Measurements from ENCODE around the gene SPON2.

Gene SPON2

DNA sequence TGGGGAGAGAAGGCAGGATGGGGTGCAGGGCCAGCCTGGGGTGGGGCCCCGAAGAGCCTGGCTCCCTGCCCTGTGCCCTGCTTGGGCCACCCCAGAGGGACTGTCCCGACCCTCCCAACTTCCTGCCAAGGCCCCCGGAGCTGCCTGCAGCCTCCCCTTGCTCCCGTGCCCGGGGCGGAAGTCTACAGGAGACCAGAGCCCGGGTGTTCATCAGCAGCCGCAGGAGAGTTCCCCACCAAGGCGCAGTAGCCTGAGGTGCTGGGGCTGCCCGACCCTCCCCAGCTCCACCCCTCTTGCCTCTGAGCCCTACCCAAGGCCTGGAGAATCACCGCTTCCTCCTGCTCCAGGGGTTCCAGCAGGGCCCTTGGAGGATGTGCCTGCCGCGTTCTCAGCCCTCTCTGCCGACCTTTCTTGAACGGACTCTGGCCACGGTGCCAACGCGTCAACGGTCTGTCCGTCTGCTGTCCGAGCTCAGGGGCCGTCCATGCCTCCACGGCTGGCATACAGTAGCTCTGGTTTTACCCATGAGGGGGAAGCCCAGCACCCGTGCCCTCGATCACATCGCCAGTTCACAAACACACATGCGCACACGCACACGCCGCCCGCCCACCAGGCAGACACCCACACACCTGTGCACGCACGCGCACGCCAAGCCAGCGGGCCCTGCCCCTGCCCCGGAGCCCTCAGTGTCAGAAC is 36.0 kb upstream of the SPON2 start:
- DNase-seq = no peak

- DNase-seq = no peak
These were observed 35.4 kb upstream of the SPON2 start for GRCh38 chr4:1207603-1208265.

DNA sequence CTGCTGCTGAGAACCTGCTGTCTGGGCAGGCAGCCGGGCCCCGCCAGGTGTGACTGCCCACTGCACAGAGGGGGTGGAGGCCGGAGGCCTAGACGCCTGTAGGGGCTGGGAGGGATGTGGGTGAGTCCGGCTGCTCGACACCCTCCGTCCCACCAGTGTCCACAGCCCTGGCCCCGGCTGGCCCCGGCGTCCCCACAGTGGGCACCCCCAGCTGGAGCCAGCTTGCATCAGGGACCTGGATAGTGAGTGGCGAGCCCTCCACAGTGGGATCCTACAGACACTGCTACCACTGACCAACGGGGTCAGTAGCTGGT is 34.7 kb upstream of the SPON2 start:
- no peak for DNase-seq

GRCh38 chr4:1206299-1207156 is 34.1 kb upstream of the SPON2 start:
- DNase-seq = peak; percentile 1

GRCh38 chr4:1205586-1206298 is 33.4 kb upstream of the SPON2 start:
- peak; percentile 1 for DNase-seq

GRCh38 chr4:1204828-1205585 is 32.6 kb upstream of the SPON2 start:
- DNase-seq = peak; percentile 1

DNA sequence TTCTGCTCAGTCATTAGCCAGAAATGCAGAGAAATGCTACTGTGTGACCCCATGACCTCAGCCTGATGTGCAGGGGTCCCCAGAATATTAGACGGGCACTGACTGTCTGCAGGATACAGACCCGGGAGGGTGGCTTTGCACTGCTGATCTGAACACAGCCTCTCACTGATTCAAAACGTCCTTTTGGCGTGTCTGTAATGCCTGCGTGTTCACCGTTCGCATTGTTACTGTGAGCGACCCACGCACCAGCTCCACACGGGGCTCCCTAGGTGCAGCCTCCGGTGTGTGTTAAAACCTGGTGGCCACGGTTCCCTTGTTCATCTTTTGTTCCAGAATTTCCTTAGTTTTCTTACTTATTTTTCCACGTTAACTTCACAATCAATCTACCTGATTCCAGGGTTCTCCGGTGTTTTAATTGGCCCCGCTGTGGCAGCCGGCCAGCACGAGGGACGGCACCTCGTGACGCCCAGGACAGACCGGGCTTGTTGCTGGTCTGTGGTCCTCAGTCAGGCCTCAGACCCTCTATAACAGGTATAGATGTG is 32.0 kb upstream of the SPON2 start:
- DNase-seq = peak; percentile 1

DNA sequence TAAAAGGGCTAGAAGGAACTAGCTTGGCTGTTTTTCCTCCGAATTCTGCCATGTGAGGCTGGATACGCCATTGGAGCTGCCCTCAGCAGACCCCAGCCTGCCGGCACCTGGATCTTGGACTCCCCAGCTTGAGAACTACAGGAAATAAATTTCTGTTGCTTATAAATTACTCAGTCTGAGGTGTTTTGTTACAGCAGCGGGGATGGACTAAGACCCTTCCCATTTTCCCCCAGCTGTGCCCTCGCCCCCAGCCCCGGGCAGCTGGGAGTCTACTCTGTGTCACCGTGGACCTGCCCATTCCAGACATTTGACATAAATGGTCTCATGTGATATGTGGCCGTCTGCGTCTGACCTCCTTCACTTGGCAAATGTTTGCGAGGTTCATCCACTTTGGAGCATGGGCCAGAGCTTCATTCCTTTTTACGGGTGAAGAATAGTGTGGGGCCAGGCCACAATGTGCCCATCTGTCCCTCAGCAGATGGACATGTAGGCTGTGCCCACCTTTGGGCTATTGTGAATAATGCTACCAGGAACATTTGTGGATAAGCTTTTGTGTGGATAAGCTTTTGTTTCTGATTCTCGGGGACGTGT is 30.7 kb upstream of the SPON2 start:
- peak; percentile 1 for DNase-seq

DNA sequence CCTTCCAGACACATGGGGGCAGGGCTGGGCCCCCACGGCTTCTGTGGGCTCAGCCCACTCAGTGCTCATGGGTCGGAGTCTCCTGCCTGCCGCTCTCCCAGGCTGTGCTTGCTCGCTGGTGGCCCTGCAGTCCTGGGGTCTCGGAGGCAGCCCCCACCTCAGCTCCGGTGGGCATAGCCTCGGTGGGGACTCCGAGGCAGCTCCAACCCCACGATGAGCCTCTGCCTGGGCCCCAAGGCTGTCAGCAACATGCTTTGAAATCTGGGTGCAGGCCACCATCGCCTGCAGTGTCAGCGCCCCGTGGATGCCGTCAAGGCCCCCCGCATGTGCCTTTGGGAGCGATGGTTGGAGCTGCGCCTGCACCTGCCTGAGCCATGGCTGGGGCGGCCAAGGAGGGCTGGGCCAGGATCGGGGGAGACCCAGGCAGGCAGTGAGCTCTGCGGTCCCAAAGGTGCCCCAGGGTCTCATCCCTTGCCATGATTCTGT is 30.2 kb upstream of the SPON2 start:
- DNase-seq = peak; percentile 2

- DNase-seq = peak; percentile 78
These were observed 29.6 kb upstream of the SPON2 start for GRCh38 chr4:1201851-1202525.

- DNase-seq = no peak
These were observed 28.1 kb upstream of the SPON2 start for GRCh38 chr4:1200425-1201035.

GRCh38 chr4:1199556-1200331 is 27.4 kb upstream of the SPON2 start:
- DNase-seq = no peak

DNA sequence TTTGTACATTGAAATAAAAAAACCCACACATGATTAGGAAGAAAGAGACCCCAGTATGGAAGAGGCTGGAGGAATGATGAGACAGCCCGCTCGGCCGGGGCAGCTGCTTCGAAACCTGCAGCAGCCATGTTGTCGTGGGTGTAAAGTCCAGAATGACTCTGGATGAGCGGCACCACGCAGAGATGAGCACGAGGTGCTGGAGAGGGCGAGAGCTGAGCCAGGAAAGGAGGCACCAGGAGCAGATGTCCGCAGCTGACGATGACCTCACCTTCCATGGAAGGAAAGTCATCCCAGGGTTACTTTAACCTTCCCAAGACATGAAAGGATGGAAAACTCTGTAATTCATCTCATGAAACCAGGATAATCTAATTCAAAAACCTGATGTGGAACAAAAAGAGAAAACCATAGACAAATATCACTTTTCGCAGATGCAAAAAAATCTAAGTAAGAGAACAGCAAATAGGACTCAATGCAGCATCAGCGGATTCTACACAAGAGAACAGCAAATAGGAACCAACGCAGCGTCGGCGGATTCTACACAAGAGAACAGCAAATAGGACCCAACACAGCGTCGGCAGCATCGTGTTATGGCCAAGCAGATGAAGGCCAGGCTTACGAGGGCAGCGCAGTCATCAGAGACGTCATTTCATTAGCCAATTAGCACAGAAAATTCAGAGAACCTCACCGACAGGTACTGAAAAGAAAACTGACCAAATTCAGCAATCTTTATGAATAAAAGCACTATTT is 25.9 kb upstream of the SPON2 start:
- DNase-seq = no peak

DNA sequence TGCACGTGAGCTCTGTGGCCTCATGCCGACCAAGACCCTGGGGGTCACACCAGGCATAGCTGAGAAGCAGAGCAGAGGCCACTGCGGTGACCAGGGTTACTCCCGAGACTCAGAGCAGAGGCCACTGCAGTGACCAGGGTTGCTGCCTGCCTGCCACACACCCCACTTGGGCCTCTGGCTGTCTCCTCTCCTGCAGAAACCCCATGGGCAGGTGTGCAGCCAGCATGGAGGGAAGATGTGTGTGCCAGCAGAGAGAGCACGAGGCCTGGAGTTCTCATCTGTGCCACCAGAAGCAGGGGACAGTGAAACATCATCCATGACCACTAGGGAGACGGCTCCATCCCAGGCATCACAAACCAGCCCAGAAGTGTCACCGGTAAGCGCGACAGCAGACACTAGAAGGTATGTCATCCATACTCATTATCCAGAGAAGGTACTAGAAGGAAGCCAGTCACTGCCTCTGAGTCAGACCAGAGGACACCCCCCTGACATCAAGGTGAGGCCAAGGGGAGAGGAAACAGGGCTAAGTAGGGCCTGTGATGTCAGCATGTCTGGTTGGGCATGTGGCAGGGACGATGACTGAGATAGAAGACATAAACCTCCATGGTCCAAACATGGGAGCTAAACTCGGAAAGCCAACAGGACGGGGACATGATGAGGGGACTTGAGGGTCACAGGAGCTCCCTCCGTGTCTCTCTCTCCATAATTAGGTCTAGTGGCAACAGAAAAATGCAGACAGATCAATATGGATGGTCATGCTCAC is 24.2 kb upstream of the SPON2 start:
- DNase-seq = no peak

- no peak for DNase-seq
These were observed 23.6 kb upstream of the SPON2 start for GRCh38 chr4:1195891-1196401.

GRCh38 chr4:1195109-1195671 is 22.8 kb upstream of the SPON2 start:
- no peak for DNase-seq

Data from effector CD4-positive, alpha-beta T cell (primary cell).